Adipose tissue (tissue), 3 donors: Measurements from ENCODE around the gene SPDL1. TPM values are rescaled to one million over a fixed set of nuclear protein-coding genes. Genes with fewer than 3 reads are reported as not detected.
"Not testable (repeated sequence)": the region's sequence is repeated elsewhere in the genome, so short reads cannot be mapped to it uniquely, and the experiment has no call there.

Source experiments
- H3K27ac ChIP-seq: one replicate; pipeline ENCODE4 v1.5.1; 2013; ENCODE audit warnings: low read depth, low read length
- WGBS, 3 donors: extraction: QIAGEN DNeasy Blood & Tissue Kit; methylation state at CpG; one replicate each; pipeline ENCODE4 v1.1.7; 2013; 5-methylcytosine and 5-hydroxymethylcytosine counted together
- polyA plus RNA-seq, 3 donors: library from polyadenylated mRNA; stranded (reverse); fragments of 200-250 nt; gene quantifications; one replicate each; pipeline ENCODE4 v1.2.3, GENCODE V29; 2013
- donor health status: healthy with polysubstance abuse.
- donor health status: Bipolar disorder and iron deficiency.
- donor health status: healthy.

The SPDL1 gene
- polyA plus RNA-seq, 3 donors, result 2.2 to 4.6 (median 3.1) TPM

DNA sequence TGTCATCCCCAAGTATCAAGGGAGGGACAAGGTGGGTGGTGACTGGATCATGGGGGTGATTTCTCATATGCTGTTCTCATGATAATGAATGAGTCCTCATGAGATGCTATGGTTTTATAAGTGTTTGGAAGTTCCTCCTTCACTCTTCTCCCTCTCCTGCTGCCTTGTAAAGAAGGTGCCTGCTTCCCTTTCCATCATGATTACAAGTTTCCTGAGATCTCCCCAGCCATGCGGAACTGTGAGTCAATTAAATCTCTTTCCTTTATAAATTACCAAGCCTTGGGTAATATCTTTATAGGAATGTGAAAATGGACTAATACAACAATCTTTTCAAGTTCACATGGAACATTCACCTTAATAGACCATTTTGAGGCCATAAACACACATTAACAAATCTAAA, 32.0 kb downstream of the SPDL1 start:
- WGBS, 3 donors, result 63 to 87% (median 81%) methylated on average over 1 of the region's 1 CpG
- no peak overlapping the region for H3K27ac ChIP-seq

GRCh38 chr5:169624307-169624706, 40.7 kb downstream of the SPDL1 start:
- WGBS, 3 donors, result 87 to 95% (median 89%) methylated on average over 2 of the region's 2 CpGs
- not testable (repeated sequence) for H3K27ac ChIP-seq

- 74 to 93% (median 78%) methylated on average over 1 of the region's 1 CpG for WGBS, 3 donors
- no peak overlapping the region for H3K27ac ChIP-seq
Observed at GRCh38 chr5:169626779-169627178, 43.2 kb downstream of the SPDL1 start.

DNA sequence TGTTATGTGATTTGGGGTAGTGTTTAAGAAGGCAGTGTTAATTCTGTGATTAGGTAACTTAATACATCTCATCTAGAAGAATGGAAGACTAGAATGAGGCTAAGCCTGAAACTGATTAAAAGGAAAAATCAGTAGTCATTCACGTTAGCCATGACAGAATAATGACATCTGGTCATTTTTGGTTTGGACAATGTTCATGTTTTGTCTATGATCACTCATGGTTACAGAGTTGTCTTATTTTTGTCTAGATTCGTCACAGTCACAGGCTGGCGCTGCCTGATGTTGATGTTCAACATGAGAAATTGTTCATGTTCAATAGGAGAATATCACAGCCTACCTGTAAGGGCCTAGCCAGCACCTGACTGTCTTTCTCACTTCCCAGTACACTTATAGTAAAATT, 44.0 kb downstream of the SPDL1 start:
- 72 to 88% (median 76%) methylated on average over 3 of the region's 3 CpGs for WGBS, 3 donors
- no peak overlapping the region for H3K27ac ChIP-seq

DNA sequence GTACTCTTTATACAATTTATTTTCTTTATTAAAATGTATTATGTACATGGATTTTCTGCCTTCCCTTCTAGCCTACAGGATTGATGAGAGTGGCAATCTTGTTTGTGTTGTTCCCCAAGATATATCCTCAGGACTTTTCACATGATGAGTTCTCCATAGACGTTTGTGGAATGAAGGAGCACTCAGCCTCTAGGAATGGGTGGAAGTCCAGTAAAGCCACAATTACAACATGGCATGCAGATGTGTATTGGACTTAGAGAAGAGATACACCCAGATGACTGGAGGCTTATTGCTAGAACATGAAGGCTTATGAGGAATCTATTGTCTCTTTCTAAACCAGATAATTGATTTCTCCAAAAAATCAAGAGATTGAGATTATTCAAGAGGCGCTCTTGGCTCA, 45.3 kb downstream of the SPDL1 start:
- no peak overlapping the region for H3K27ac ChIP-seq
- 76 to 88% (median 84%) methylated on average over 2 of the region's 2 CpGs for WGBS, 3 donors

DNA sequence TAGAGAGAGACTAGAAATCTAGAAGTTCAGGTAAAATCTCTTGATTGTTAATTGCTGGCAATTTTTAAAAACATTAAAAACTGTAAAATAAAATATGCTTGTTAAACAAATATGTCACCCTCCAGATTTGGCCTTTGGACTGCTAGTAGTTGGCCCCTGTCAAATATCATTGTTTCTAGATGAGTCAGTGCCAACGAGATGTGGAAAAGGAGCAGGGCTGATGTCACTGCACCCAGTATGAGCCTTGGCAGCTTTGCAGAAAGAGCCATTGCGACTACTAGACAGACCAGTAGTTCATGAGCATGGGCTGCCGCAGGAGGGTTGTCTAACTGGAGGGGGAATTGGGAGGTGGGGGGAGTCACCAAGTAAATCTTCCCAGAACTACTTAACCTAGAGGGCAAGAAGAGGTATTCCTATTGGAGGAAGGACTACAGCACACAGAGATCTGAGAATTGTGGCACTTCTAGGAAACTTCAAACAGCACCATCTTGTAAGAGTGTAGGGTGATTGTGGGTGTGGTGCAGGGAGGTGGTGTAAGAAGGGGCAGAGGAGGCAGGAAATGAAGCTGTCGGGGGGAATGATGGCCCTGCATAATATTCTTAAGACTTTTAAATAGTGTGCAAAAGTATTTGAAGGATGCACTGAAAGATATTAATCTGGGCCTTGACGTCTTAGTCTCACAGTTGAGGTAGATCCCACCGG, 46.4 kb downstream of the SPDL1 start:
- 75 to 76% (median 76%) methylated on average over 6 of the region's 6 CpGs for WGBS, 3 donors
- no peak overlapping the region for H3K27ac ChIP-seq

GRCh38 chr5:169631360-169631759, 47.8 kb downstream of the SPDL1 start:
- WGBS, 3 donors, result 60 to 74% (median 69%) methylated on average over 4 of the region's 4 CpGs
- H3K27ac ChIP-seq, result no peak overlapping the region

DNA sequence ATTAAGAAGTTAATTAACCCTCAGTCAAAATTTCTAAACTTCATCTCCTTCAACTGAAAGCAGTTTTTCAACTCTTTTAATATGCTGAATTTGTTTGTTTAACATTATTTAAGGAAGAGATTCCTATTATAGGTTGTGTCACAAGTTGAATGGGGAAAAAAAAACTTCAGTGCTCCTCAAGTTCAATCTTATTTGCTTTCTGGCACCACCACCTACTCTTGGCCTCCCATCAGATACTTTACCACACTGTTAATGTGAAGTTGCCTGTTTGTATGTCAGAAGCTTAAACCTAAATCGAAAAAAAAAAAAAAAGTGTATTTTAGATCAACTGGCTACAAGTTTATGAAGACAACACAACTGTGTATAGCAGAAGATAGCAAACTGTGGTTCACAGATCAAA, 49.4 kb downstream of the SPDL1 start:
- WGBS, 3 donors, result 86 to 94% (median 88%) methylated on average over 1 of the region's 1 CpG
- no peak overlapping the region for H3K27ac ChIP-seq

DNA sequence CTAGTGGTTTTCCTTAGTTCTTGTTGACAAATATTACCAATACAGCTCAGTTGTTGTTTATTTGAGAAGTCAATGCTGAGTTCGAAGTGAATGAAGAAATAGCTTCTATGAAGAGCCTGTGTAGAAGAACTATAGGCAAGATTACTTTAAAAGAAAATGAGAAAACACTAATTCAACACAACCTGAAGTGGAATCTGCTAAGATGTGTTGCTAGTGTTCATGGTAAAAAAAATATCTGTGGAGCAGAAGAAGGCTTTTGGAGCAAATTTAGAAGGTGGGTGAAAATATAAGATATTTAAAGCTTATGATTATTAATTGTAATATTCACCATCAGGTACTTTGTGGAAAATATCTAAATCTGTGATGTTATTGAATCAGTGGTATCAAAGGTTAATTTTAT, 51.0 kb downstream of the SPDL1 start:
- 57 to 88% (median 86%) methylated on average over 1 of the region's 1 CpG for WGBS, 3 donors
- H3K27ac ChIP-seq, result no peak overlapping the region

- WGBS, 3 donors, result 37 to 65% (median 58%) methylated on average over 1 of the region's 1 CpG
- H3K27ac ChIP-seq, result no peak overlapping the region
Observed at GRCh38 chr5:169635936-169636335, 52.4 kb downstream of the SPDL1 start.

DNA sequence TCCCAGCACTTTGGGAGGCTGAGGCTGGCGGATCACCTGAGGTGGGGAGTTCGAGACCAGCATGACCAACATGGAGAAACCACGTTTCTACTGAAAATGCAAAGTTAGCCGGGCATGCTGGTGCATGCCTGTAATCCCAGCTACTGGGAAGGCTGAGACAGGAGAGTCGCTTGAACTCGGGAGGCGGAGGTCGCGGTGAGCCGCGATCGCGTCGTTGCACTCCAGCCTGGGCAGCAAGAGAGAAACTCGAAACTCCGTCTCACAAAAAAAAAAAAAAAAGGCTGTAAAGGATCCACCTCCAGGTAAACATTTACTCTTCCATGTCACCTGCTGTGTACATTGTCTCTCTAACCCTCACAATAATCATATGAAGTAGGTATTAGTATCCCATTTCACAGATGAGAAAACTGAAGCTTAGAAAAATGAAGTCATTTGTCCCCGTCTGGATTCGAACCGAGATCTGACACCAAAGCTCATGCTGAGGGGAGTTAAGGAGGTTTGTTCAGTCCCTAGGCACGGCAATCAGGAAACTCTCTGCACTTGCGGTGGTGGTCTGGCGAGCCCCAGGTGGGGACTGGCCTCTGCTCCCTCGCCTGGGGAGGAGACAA, 53.0 kb downstream of the SPDL1 start:
- no peak overlapping the region for H3K27ac ChIP-seq

GRCh38 chr5:169637085-169637548, 53.5 kb downstream of the SPDL1 start, which contains the start of gene DOCK2:
Gene DOCK2, plus strand, starts transcription at chr5:169637275. Its CDS starts 52 bp downstream, at chr5:169637327.
- WGBS, 3 donors, result 0 to 2% (median 1%) methylated on average over 37 to 42 of the region's 42 CpGs

More for the DNA sequence above, 53.0 kb downstream of the SPDL1 start:
- 25 to 51% (median 45%) methylated on average over 23 of the region's 23 CpGs for WGBS, 3 donors

GRCh38 chr5:169637549-169638121, 54.1 kb downstream of the SPDL1 start:
- no peak overlapping the region for H3K27ac ChIP-seq
- WGBS, 3 donors, result 9 to 17% (median 11%) methylated on average over 16 to 18 of the region's 18 CpGs

More at GRCh38 chr5:169637085-169637548, 53.5 kb downstream of the SPDL1 start, which contains the start of gene DOCK2:
- no peak within 1 kb of the TSS for H3K27ac ChIP-seq

DNA sequence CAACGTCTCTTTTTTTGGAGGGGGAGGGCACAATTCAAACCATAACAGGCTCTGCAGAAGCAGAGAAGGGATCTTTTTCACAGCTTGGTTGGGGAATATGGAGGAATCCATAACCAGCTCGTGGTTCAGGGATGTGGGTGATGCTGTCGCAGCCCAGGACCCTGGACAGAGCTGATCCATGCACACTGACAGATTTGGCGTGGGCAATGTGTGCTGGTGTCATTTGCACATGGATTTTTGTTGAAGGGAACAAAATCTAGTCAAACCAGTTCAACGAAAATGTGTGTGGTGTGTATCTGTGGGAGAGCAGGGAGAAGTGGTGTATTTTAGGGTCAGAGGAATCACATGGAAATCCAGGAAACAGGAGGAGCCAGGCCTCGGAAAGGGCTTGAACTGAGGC, 57.7 kb downstream of the SPDL1 start:
- H3K27ac ChIP-seq, result no peak overlapping the region
- WGBS, 3 donors, result 17 to 50% (median 33%) methylated on average over 6 of the region's 6 CpGs

GRCh38 chr5:169646856-169647255, 63.3 kb downstream of the SPDL1 start:
- H3K27ac ChIP-seq, result no peak overlapping the region
- 75 to 91% (median 87%) methylated on average over 3 of the region's 3 CpGs for WGBS, 3 donors

GRCh38 chr5:169647566-169647965, 64.0 kb downstream of the SPDL1 start:
- 0 to 10% (median 4%) methylated on average over 1 of the region's 1 CpG for WGBS, 3 donors
- no peak overlapping the region for H3K27ac ChIP-seq

DNA sequence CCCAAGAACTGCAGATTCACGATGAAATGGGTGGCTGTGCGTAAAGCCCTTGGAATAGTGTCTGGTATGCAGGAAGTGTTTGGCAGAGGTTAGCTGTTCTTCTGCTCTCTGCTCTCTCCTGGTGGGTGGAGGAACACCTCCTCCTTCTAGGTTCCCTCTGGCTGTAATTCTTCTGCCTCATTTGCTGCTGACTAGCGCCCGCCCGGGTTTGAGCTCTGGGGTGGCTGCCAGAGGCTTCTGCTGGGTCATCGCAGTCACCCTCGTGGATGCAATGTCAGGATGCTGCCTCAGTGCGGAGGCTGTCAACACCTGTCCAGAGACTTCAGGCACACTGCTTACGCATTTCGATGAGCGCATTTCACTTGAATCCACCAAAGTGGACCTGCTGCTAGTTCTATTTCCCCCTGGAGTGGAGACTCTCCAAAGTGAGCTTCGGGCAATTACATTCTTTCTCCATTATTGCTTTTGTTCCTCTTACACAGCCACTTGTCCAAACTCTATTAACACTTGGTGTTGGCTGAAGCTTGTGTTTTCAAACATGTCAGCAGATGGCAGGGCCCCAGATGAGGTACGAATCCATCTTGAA, 65.2 kb downstream of the SPDL1 start:
- 55 to 71% (median 62%) methylated on average over 13 of the region's 13 CpGs for WGBS, 3 donors

GRCh38 chr5:169649486-169649885, 65.9 kb downstream of the SPDL1 start:
- no peak overlapping the region for H3K27ac ChIP-seq
- WGBS, 3 donors, result 62 to 75% (median 72%) methylated on average over 7 of the region's 7 CpGs

More for the DNA sequence above, 65.2 kb downstream of the SPDL1 start:
- no peak overlapping the region for H3K27ac ChIP-seq

- 63 to 82% (median 69%) methylated on average over 5 of the region's 5 CpGs for WGBS, 3 donors
- no peak overlapping the region for H3K27ac ChIP-seq
Observed at GRCh38 chr5:169650701-169651331, 67.2 kb downstream of the SPDL1 start.
